ENCODE data around the gene VGLL2.

The VGLL2 gene

GRCh38 chr6:117269638-117270054, 4.3 kb downstream of the VGLL2 start:
- no peak for DNase-seq (ENCODE audit: low read depth)

- DNase-seq (ENCODE audit: low read depth) = no peak
Measured at GRCh38 chr6:117270055-117270842, 4.9 kb downstream of the VGLL2 start.

- DNase-seq (ENCODE audit: low read depth) = no peak
Measured at GRCh38 chr6:117270843-117271507, 5.6 kb downstream of the VGLL2 start.

GRCh38 chr6:117272032-117272866, 6.9 kb downstream of the VGLL2 start:
- no peak for DNase-seq (ENCODE audit: low read depth)

- DNase-seq (ENCODE audit: low read depth) = no peak
Measured at GRCh38 chr6:117272891-117273290, 7.5 kb downstream of the VGLL2 start.

- DNase-seq (ENCODE audit: low read depth) = no peak
Measured at GRCh38 chr6:117275205-117275604, 9.8 kb downstream of the VGLL2 start.

GRCh38 chr6:117275711-117276110, 10.4 kb downstream of the VGLL2 start:
- no peak for DNase-seq (ENCODE audit: low read depth)

GRCh38 chr6:117276778-117277316, 11.5 kb downstream of the VGLL2 start:
- DNase-seq (ENCODE audit: low read depth) = no peak

GRCh38 chr6:117280922-117281321, 15.6 kb downstream of the VGLL2 start:
- DNase-seq (ENCODE audit: low read depth) = no peak

- DNase-seq (ENCODE audit: low read depth) = no peak
Measured at GRCh38 chr6:117288083-117288715, 22.8 kb downstream of the VGLL2 start.

- DNase-seq (ENCODE audit: low read depth) = no peak
Measured at GRCh38 chr6:117290173-117290846, 25.0 kb downstream of the VGLL2 start.

GRCh38 chr6:117298941-117299340, 33.6 kb downstream of the VGLL2 start:
- no peak for DNase-seq (ENCODE audit: low read depth)

- DNase-seq (ENCODE audit: low read depth) = no peak
Measured at GRCh38 chr6:117303323-117303722, 38.0 kb downstream of the VGLL2 start.

GRCh38 chr6:117304446-117304845, 39.1 kb downstream of the VGLL2 start:
- no peak for DNase-seq (ENCODE audit: low read depth)

GRCh38 chr6:117306227-117306790, 41.0 kb downstream of the VGLL2 start:
- DNase-seq (ENCODE audit: low read depth) = no peak

GRCh38 chr6:117307655-117308054, 42.3 kb downstream of the VGLL2 start:
- DNase-seq (ENCODE audit: low read depth) = no peak

GRCh38 chr6:117309069-117309468, 43.7 kb downstream of the VGLL2 start:
- DNase-seq (ENCODE audit: low read depth) = no peak

GRCh38 chr6:117309611-117310010, 44.3 kb downstream of the VGLL2 start:
- no peak for DNase-seq (ENCODE audit: low read depth)

GRCh38 chr6:117311310-117311709, 46.0 kb downstream of the VGLL2 start:
- DNase-seq (ENCODE audit: low read depth) = no peak

- no peak for DNase-seq (ENCODE audit: low read depth)
Measured at GRCh38 chr6:117311726-117312125, 46.4 kb downstream of the VGLL2 start.

- DNase-seq (ENCODE audit: low read depth) = no peak
Measured at GRCh38 chr6:117317261-117317660, 51.9 kb downstream of the VGLL2 start.

Data from activated gamma-delta T cell treated with anti-CD3 and anti-CD28 coated beads, Interleukin-2, amount 50 U/mL, for 16 hours (primary cell).